NCI-H1417 treated with DMSO at 0.1 percent for 48 hours (cell line): ENCODE results near the gene ARPC1B.
"Not testable (repeated sequence)": the region's sequence is repeated elsewhere in the genome, so short reads cannot be mapped to it uniquely, and the experiment has no call there.

ENCODE experiments used
- DNase-seq: peaks from one replicate; lab custom pipeline; 2025; lab: John Stamatoyannopoulos, UW

ARPC1B gene

GRCh38 chr7:99368750-99369389, 5.7 kb upstream of the ARPC1B start:
- no peak for DNase-seq

GRCh38 chr7:99369767-99370391, 4.7 kb upstream of the ARPC1B start:
- DNase-seq, result no peak

- no peak for DNase-seq
Observed at GRCh38 chr7:99371376-99371920, 3.1 kb upstream of the ARPC1B start.

GRCh38 chr7:99372275-99373090, 2.0 kb upstream of the ARPC1B start:
- no peak for DNase-seq

GRCh38 chr7:99373091-99374066, 1.2 kb upstream of the ARPC1B start:
- DNase-seq, result no peak

- no peak for DNase-seq
Observed at GRCh38 chr7:99375070-99375807, 709 bp downstream of the ARPC1B start.

GRCh38 chr7:99379043-99379577, 4.6 kb downstream of the ARPC1B start:
- DNase-seq, result no peak

GRCh38 chr7:99379693-99380031, 5.1 kb downstream of the ARPC1B start:
- DNase-seq, result not testable (repeated sequence)

GRCh38 chr7:99380032-99380822, 5.7 kb downstream of the ARPC1B start:
- DNase-seq, result no peak

GRCh38 chr7:99380823-99381663, 6.5 kb downstream of the ARPC1B start:
- DNase-seq, result no peak

GRCh38 chr7:99381664-99382075, 7.1 kb downstream of the ARPC1B start:
- DNase-seq, result no peak

- no peak for DNase-seq
Observed at GRCh38 chr7:99383203-99383602, 8.7 kb downstream of the ARPC1B start.

- no peak for DNase-seq
Observed at GRCh38 chr7:99383791-99384370, 9.4 kb downstream of the ARPC1B start.

- no peak for DNase-seq
Observed at GRCh38 chr7:99384523-99384922, 10.0 kb downstream of the ARPC1B start.

- no peak for DNase-seq
Observed at GRCh38 chr7:99385564-99385963, 11.0 kb downstream of the ARPC1B start.

- no peak for DNase-seq
Observed at GRCh38 chr7:99386584-99387238, 12.2 kb downstream of the ARPC1B start.

GRCh38 chr7:99387239-99387635, 12.7 kb downstream of the ARPC1B start:
- not testable (repeated sequence) for DNase-seq

GRCh38 chr7:99387912-99388311, 13.4 kb downstream of the ARPC1B start:
- no peak for DNase-seq
